ENCODE results near the gene EFNA4. TPM values are rescaled to one million over a fixed set of nuclear protein-coding genes. Genes with fewer than 3 reads are reported as not detected.

The EFNA4 gene
- total RNA-seq, 2 experiments from 2014 or later = 3.3 to 4.5 TPM

Other genes with a start within 250 kb of the EFNA4 start
- gene KCNN3, start 193.5 kb upstream of the EFNA4 start, total RNA-seq = under 1 TPM; 0.25 to 0.26 TPM
- 10 to 100 TPM; 29.8 to 30.5 TPM for gene PMVK, start 127.0 kb upstream of the EFNA4 start, total RNA-seq
- 10 to 100 TPM; 55.3 to 55.5 TPM for gene PBXIP1, start 107.6 kb upstream of the EFNA4 start, total RNA-seq
- gene PYGO2, start 102.0 kb upstream of the EFNA4 start, total RNA-seq = 10 to 100 TPM; 35.6 to 36.3 TPM
- 10 to 100 TPM; 35.5 to 40.8 TPM for gene SHC1, start 93.0 kb upstream of the EFNA4 start, total RNA-seq
- gene CKS1B, start 89.1 kb upstream of the EFNA4 start, total RNA-seq = 100 to 1,000 TPM; 283 to 291 TPM
- 10 to 100 TPM; 27.2 to 30.0 TPM for gene FLAD1, start 80.4 kb upstream of the EFNA4 start, total RNA-seq
- under 1 TPM; 0.36 to 0.99 TPM for gene LENEP, start 70.2 kb upstream of the EFNA4 start, total RNA-seq
- 100 to 1,000 TPM in 1 of 2 experiments, 10 to 100 TPM in 1; 90.6 to 101 TPM for gene ZBTB7B, start 60.9 kb upstream of the EFNA4 start, total RNA-seq
- gene DCST2, start 30.0 kb upstream of the EFNA4 start, total RNA-seq = 1 to 10 TPM; 1.1 to 1.5 TPM
- gene DCST1, start 29.9 kb upstream of the EFNA4 start, total RNA-seq = not detected
- 10 to 100 TPM; 53.8 to 55.8 TPM for gene ADAM15, start 12.4 kb upstream of the EFNA4 start, total RNA-seq
- 1 to 10 TPM; 1.3 to 2.5 TPM for gene EFNA3, start 15.1 kb downstream of the EFNA4 start, total RNA-seq
- under 1 TPM; 0.26 to 0.32 TPM for gene EFNA1, start 64.1 kb downstream of the EFNA4 start, total RNA-seq
- gene SLC50A1, start 72.1 kb downstream of the EFNA4 start, total RNA-seq = 10 to 100 TPM; 48.4 to 52.7 TPM
- 10 to 100 TPM; 31.4 to 35.5 TPM for gene DPM3, start 76.8 kb downstream of the EFNA4 start, total RNA-seq
- gene KRTCAP2, start 109.6 kb downstream of the EFNA4 start, total RNA-seq = 100 to 1,000 TPM; 129 to 137 TPM
- 1 to 10 TPM; 3.2 to 3.6 TPM for gene TRIM46, start 110.1 kb downstream of the EFNA4 start, total RNA-seq
- 10 to 100 TPM; 15.4 to 15.7 TPM for gene THBS3, start 144.2 kb downstream of the EFNA4 start, total RNA-seq
- 10 to 100 TPM; 46.8 to 47.4 TPM for gene MTX1, start 145.0 kb downstream of the EFNA4 start, total RNA-seq
- gene ENTREP3, start 191.7 kb downstream of the EFNA4 start, total RNA-seq = 10 to 100 TPM; 32.1 to 32.8 TPM
- gene SCAMP3, start 198.6 kb downstream of the EFNA4 start, total RNA-seq = 10 to 100 TPM; 80.3 to 82.9 TPM
- gene CLK2, start 209.8 kb downstream of the EFNA4 start, total RNA-seq = 10 to 100 TPM; 52.6 to 54.5 TPM
- 1 to 10 TPM in 1 of 2 experiments, under 1 TPM in 1; 0.79 to 1.6 TPM for gene HCN3, start 213.7 kb downstream of the EFNA4 start, total RNA-seq
- gene PKLR, start 237.7 kb downstream of the EFNA4 start, total RNA-seq = not detected
- gene FDPS, start 245.1 kb downstream of the EFNA4 start, total RNA-seq = 100 to 1,000 TPM; 332 to 333 TPM